GM12892 (cell line): ENCODE measurements around the gene MSMO1.

Experiments
- POLR2A ChIP-seq: IDR thresholded peaks from 2 replicates; pipeline ENCODE4 v1.6.1; 2011; ENCODE audit warnings: low read depth, low read length, control low read depth
- POLR2AphosphoS5 ChIP-seq: IDR thresholded peaks from 2 replicates; pipeline ENCODE4 v1.6.1; 2011; ENCODE audit warnings: low read depth, low read length, control low read depth
- TAF1 ChIP-seq: IDR thresholded peaks from 2 replicates; pipeline ENCODE4 v1.6.1; 2011; ENCODE audit warnings: low read depth, mild to moderate bottlenecking, control low read depth, low read length, borderline replicate concordance

GRCh38 chr4:165293927-165294649, 33.4 kb upstream of the MSMO1 start:
- TF ChIP-seq POLR2A (no peak), POLR2AphosphoS5 (no peak), TAF1 (no peak)
